K562 (cell line): Measurements from ENCODE around the gene ZDHHC6. TPM values are rescaled to one million over a fixed set of nuclear protein-coding genes. Genes with fewer than 3 reads are reported as not detected.

ENCODE experiments used
- ATAC-seq: fragments of 200-7000 bp; cut with Tn5 transposase; 3 replicates; pipeline ENCODE4 v1.9.1; 2020; ENCODE audit warnings: moderate library complexity
- BruUV-seq: library from RNA; stranded (reverse); fragments of 400-500 nt; replicated peaks from 2 replicates; lab custom pipeline; 2021; lab: Mats Ljungman, UMichigan
- CTCF ChIA-PET: fragments of 300-600 bp; formaldehyde crosslinking; extraction: SDS; loops from one replicate; lab custom pipeline; 2021; ENCODE audit warnings: low intra/inter-chr PET ratio; lab: Yijun Ruan, JAX
- POLR2A ChIA-PET: fragments of 300-600, 350-650 bp; sonication (Branson Sonifier 250); formaldehyde crosslinking; extraction: SDS; loops from one replicate; lab custom pipeline; 2021; ENCODE audit warnings: antibody characterized with exemption, inconsistent platforms; lab: Yijun Ruan, JAX
- DNase-seq, 4 experiments: peaks; one replicate each; pipeline versions ENCODE4 v3.0.0 to v3.0.0-alpha.2; 2011 to 2018; ENCODE audit warnings: low spot score in 3 of 4, mixed read lengths in 3 of 4; ENCODE audit errors: extremely low read depth in 1 of 4
- FAIRE-seq: peaks from 2 replicates; lab custom pipeline; 2011; peaks lifted over from hg19 to GRCh38; lab: Jason Lieb, UNC
- H2AFZ ChIP-seq: 2 replicates; pipeline ENCODE4 v1.6.0; 2011; ENCODE audit warnings: low read depth, low read length, control low read depth, inconsistent platforms
- H3K27ac ChIP-seq: fragments of 200-600 bp; 3 replicates; pipeline ENCODE4 v1.8.0; 2011; ENCODE audit warnings: low read depth, mild to moderate bottlenecking, control low read depth, inconsistent platforms, low read length, moderate library complexity, mixed read lengths; ENCODE audit errors: extremely low read depth
- H3K27me3 ChIP-seq, 2 experiments: fragments of 300-600 bp in 1 of 2; 2 replicates in 1 of 2; 3 replicates in 1 of 2; pipeline versions ENCODE4 v1.6.0 to v1.8.0; 2011; ENCODE audit warnings: inconsistent platforms in 2 of 2, low read length in 2 of 2, mild to moderate bottlenecking in 1 of 2, mixed read lengths in 1 of 2, moderate library complexity in 1 of 2; ENCODE audit not compliant: control insufficient read depth in 2 of 2, insufficient read depth in 2 of 2
- H3K36me3 ChIP-seq: fragments of 300-600 bp; 3 replicates; pipeline ENCODE4 v1.8.0; 2011; ENCODE audit warnings: mild to moderate bottlenecking, low read length, inconsistent platforms; ENCODE audit not compliant: control insufficient read depth, insufficient read depth
- H3K4me1 ChIP-seq, 2 experiments: fragments of 200-600 bp in 1 of 2; replicated peaks in 1 of 2; 2 replicates in 1 of 2; 3 replicates in 1 of 2; pipeline versions ENCODE4 v1.5.1 to v1.8.0; 2011; ENCODE audit warnings: inconsistent platforms in 2 of 2, low read length in 2 of 2, mild to moderate bottlenecking in 1 of 2, mixed read lengths in 1 of 2, moderate library complexity in 1 of 2; ENCODE audit not compliant: control insufficient read depth in 2 of 2, insufficient read depth in 2 of 2
- H3K4me2 ChIP-seq: 2 replicates; pipeline ENCODE4 v1.6.1; 2011; ENCODE audit warnings: low read length, control low read depth, inconsistent platforms, mixed read lengths; ENCODE audit not compliant: insufficient read depth
- H3K4me3 ChIP-seq: fragments of 200-600 bp; sonication (generic), shearing (Covaris generic); 2 replicates; pipeline ENCODE4 v1.5.1; 2016; ENCODE audit warnings: control low read depth, inconsistent platforms
- H3K79me2 ChIP-seq: fragments of 200-600 bp; 3 replicates; pipeline ENCODE4 v1.8.0; 2011; ENCODE audit warnings: low read length, inconsistent platforms; ENCODE audit not compliant: control insufficient read depth, insufficient read depth
- H3K9ac ChIP-seq, 2 experiments: 2 replicates each; pipeline versions ENCODE4 v1.6.0 to v1.6.1; 2011; ENCODE audit warnings: low read depth in 2 of 2, low read length in 2 of 2, control low read depth in 1 of 2, inconsistent platforms in 1 of 2, mild to moderate bottlenecking in 1 of 2, mixed read lengths in 1 of 2; ENCODE audit not compliant: insufficient read depth in 1 of 2
- H3K9me1 ChIP-seq: one replicate; pipeline ENCODE4 v1.6.0; 2011; ENCODE audit warnings: inconsistent platforms, mild to moderate bottlenecking, low read length, moderate library complexity; ENCODE audit not compliant: control insufficient read depth, insufficient read depth
- H3K9me3 ChIP-seq: replicated peaks from 2 replicates; pipeline ENCODE4 v1.5.1; 2011; ENCODE audit warnings: low read depth, low read length, inconsistent platforms; ENCODE audit not compliant: control insufficient read depth, insufficient read depth
- H4K20me1 ChIP-seq: replicated peaks from 2 replicates; pipeline ENCODE4 v1.6.1; 2011; ENCODE audit warnings: low read length, inconsistent platforms, mixed read lengths; ENCODE audit not compliant: control insufficient read depth, insufficient read depth
- KAT2B ChIP-seq: IDR thresholded peaks from one replicate; pipeline ENCODE4 v1.6.1; 2012; ENCODE audit warnings: low read depth, mild to moderate bottlenecking, control low read depth, inconsistent platforms, low read length, moderate library complexity
- KAT8 ChIP-seq: fragments of 450-650 bp; IDR thresholded peaks from 2 replicates; pipeline ENCODE4 v1.6.1; 2016; ENCODE audit warnings: low read depth, mild to moderate bottlenecking
- NFE2 ChIP-seq: IDR thresholded peaks from 2 replicates; pipeline ENCODE4 v1.6.1; 2014; ENCODE audit warnings: antibody characterized with exemption, low read depth
- RB1 ChIP-seq: fragments of 450-650 bp; IDR thresholded peaks from 2 replicates; pipeline ENCODE4 v1.6.1; 2017; ENCODE audit warnings: low read depth, mild to moderate bottlenecking
- SIRT6 ChIP-seq: IDR thresholded peaks from one replicate; pipeline ENCODE4 v1.6.1; 2012; ENCODE audit warnings: low read depth, mild to moderate bottlenecking, control low read depth, inconsistent platforms, low read length, moderate library complexity
- SMAD2 ChIP-seq: fragments of 150-350 bp; IDR thresholded peaks from 2 replicates; pipeline ENCODE4 v1.6.1; 2014; ENCODE audit warnings: low read depth, mild to moderate bottlenecking, low read length
- SMAD4 ChIP-seq: fragments of 250-450 bp; sonication (Bioruptor Pico); conservative IDR thresholded peaks from 2 replicates; pipeline ENCODE4 v1.8.0; 2021; ENCODE audit warnings: inconsistent platforms, mild to moderate bottlenecking, moderate library complexity
- SRSF7 ChIP-seq: fragments of 200-400 bp; formaldehyde crosslinking; optimal IDR thresholded peaks from 2 replicates; pipeline ENCODE3; 2017; ENCODE audit warnings: mild to moderate bottlenecking, low read depth, low read length
- ZNF398 ChIP-seq: fragments of 250-450 bp; sonication (Bioruptor Pico); IDR thresholded peaks from 2 replicates; pipeline ENCODE4 v1.8.0; 2021; ENCODE audit warnings: moderate library complexity, mild to moderate bottlenecking, inconsistent platforms
- ZNF449 ChIP-seq: fragments of 250-450 bp; sonication (Bioruptor Pico); IDR thresholded peaks from 2 replicates; pipeline ENCODE4 v1.8.0; 2022; ENCODE audit warnings: moderate library complexity, mild to moderate bottlenecking, inconsistent platforms
- ZNF644 ChIP-seq: fragments of 200-800 bp; sonication (Bioruptor generic); IDR thresholded peaks from 2 replicates; pipeline ENCODE4 v1.6.1; 2016; ENCODE audit warnings: low read depth, missing genetic modification characterization, missing compliant biosample characterization
- ZNF699 ChIP-seq: fragments of 250-450 bp; sonication (Bioruptor Pico); IDR thresholded peaks from 2 replicates; pipeline ENCODE4 v1.8.0; 2021; ENCODE audit warnings: mild to moderate bottlenecking, moderate library complexity; ENCODE audit not compliant: insufficient replicate concordance
- ZNF75A ChIP-seq: fragments of 450-650 bp; formaldehyde crosslinking; IDR thresholded peaks from 2 replicates; pipeline ENCODE4 v1.4.0; 2020; ENCODE audit warnings: mild to moderate bottlenecking
- WGBS: fragments of 100-300 bp; shearing (Covaris generic); methylation state at CpG from one replicate; pipeline ENCODE4 v1.1.6; 2016; ENCODE audit warnings: low coverage, mixed read lengths; ENCODE audit not compliant: insufficient coverage; ENCODE audit errors: missing lambda C conversion rate; 5-methylcytosine and 5-hydroxymethylcytosine counted together
- in situ Hi-C: fragments of 300-500 bp; cut with MboI; formaldehyde crosslinking; loops from 4 replicates; pipeline ENCODE4 v1.15.0; 2018; ENCODE audit warnings: inconsistent platforms, mixed read lengths
- intact Hi-C: fragments of 100-400 bp; cut with micrococcal nuclease; formaldehyde crosslinking; loops from 2 replicates; pipeline ENCODE4 v1.14.2; 2022
- polyA plus RNA-seq, 8 experiments: library from polyadenylated mRNA; depleted of rRNA in 4 of 8; stranded (reverse) in 5 of 8; unstranded in 3 of 8; fragments of >200 nt; fragmentation: Nextera tagmentation in 2 of 8; fragmentation: Illumina TruSeq in 1 of 8; extraction: Ambion mirVana in 2 of 8; extraction: Trizol in 1 of 8; gene quantifications; 2 replicates each; pipeline versions ENCODE4 v1.2.1 to v1.2.3, GENCODE V29; 2011 to 2014; ENCODE audit warnings: inconsistent platforms in 1 of 8, missing spikeins in 1 of 8
- total RNA-seq, 7 experiments: library from RNA; depleted of rRNA in 6 of 7; stranded (reverse); fragments of >200 nt in 6 of 7; fragmentation: Illumina TruSeq in 2 of 7; extraction: Trizol in 2 of 7; gene quantifications; 2 replicates each; pipeline versions ENCODE4 v1.2.1 to v1.2.3, GENCODE V29; 2011 to 2021; ENCODE audit warnings: low replicate concordance in 1 of 7
- TF ChIP-seq, protein P1 (sequence below): fragments of 250-450 bp; sonication (Bioruptor Pico); IDR thresholded peaks from 2 replicates; pipeline ENCODE4 v1.5.1; 2021; ENCODE audit warnings: mild to moderate bottlenecking
- TF ChIP-seq, protein P2 (sequence below), 3 experiments: fragments of 200-800 bp in 1 of 3; fragments of 250-450 bp in 1 of 3; fragments of 450-650 bp in 1 of 3; sonication (Bioruptor Pico) in 1 of 3; sonication (Bioruptor generic) in 1 of 3; formaldehyde crosslinking in 1 of 3; IDR thresholded peaks; 2 replicates each; pipeline versions ENCODE4 v1.6.1 to v1.8.0; 2016 to 2022; ENCODE audit warnings: mild to moderate bottlenecking in 2 of 3, missing genetic modification characterization in 2 of 3, missing compliant biosample characterization in 1 of 3, moderate library complexity in 1 of 3

ZDHHC6 gene
- total and polyA plus RNA-seq, 9 of the 15 experiments (the other 6 are each of a cell fraction or from before 2014, with no cell fraction given) = 13.6 to 30.5 (median 21.5) TPM

DNA sequence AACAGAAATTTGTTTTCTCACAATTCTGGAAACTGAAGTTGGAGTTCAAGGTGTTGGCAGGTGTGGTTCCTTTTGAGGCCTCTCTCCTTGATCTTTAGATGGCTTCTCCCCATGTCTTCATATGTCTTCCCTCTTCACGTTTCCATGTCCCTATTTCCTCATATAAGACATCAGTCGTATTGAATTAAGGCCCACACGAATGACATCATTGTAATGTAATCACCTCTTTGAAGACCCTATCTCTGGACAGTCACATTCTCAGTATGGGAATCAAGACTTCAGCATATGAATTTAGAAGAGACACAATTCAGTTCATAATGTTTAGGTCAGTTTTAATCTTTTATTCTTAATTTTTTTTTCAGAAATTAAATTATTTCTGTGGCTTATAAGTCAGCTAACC is 20.1 kb upstream of the ZDHHC6 start:
- intact Hi-C loops = no loop called here
- POLR2A ChIA-PET = no interaction called here
- Histone ChIP-seq H3K4me1 (no peaks in the 10 kb centered on the region), H3K9me1 (no peaks in the 10 kb centered on the region), H2AFZ (no peak overlapping the region), H3K27ac (no peak overlapping the region), H3K27me3 (no peaks in the 10 kb centered on the region), H3K36me3 (peaks cover 22% of the 10 kb centered on the region; the same call in 2 of the 3 replicates), H3K9me3 (no peaks in the 10 kb centered on the region), H3K9ac (no peak overlapping the region), H3K4me3 (no peak overlapping the region), H3K4me2 (no peak overlapping the region), H3K79me2 (no peaks in the 10 kb centered on the region), H4K20me1 (no peaks in the 10 kb centered on the region)
- FAIRE-seq (no peak), DNase-seq (no peak), ATAC-seq (no peak)
- CTCF ChIA-PET = no interaction called here
- no TSS peak for BruUV-seq
- WGBS = 83% methylated on average over 3 of the region's 3 CpGs
- in situ Hi-C loops = no loop called here
- TF ChIP-seq SMAD2 (no peak), ZNF75A (CRISPR knock-in tag) (no peak), ZNF398 (CRISPR knock-in tag) (no peak), RB1 (no peak), ZNF699 (no peak), ZNF644 (no peak), KAT2B (no peak), NFE2 (no peak), SIRT6 (no peak), SMAD4 (no peak), ZNF449 (CRISPR knock-in tag) (no peak), SRSF7 (no peak), KAT8 (no peak)
- TF ChIP-seq, protein P1, sequence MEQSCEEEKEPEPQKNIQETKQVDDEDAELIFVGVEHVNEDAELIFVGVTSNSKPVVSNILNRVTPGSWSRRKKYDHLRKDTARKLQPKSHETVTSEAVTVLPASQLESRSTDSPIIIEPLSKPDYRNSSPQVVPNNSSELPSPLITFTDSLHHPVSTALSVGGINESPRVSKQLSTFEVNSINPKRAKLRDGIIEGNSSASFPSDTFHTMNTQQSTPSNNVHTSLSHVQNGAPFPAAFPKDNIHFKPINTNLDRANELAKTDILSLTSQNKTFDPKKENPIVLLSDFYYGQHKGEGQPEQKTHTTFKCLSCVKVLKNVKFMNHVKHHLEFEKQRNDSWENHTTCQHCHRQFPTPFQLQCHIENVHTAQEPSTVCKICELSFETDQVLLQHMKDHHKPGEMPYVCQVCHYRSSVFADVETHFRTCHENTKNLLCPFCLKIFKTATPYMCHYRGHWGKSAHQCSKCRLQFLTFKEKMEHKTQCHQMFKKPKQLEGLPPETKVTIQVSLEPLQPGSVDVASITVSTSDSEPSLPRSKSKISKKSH (CRISPR knock-in tag) = no peak
- TF ChIP-seq, protein P2, sequence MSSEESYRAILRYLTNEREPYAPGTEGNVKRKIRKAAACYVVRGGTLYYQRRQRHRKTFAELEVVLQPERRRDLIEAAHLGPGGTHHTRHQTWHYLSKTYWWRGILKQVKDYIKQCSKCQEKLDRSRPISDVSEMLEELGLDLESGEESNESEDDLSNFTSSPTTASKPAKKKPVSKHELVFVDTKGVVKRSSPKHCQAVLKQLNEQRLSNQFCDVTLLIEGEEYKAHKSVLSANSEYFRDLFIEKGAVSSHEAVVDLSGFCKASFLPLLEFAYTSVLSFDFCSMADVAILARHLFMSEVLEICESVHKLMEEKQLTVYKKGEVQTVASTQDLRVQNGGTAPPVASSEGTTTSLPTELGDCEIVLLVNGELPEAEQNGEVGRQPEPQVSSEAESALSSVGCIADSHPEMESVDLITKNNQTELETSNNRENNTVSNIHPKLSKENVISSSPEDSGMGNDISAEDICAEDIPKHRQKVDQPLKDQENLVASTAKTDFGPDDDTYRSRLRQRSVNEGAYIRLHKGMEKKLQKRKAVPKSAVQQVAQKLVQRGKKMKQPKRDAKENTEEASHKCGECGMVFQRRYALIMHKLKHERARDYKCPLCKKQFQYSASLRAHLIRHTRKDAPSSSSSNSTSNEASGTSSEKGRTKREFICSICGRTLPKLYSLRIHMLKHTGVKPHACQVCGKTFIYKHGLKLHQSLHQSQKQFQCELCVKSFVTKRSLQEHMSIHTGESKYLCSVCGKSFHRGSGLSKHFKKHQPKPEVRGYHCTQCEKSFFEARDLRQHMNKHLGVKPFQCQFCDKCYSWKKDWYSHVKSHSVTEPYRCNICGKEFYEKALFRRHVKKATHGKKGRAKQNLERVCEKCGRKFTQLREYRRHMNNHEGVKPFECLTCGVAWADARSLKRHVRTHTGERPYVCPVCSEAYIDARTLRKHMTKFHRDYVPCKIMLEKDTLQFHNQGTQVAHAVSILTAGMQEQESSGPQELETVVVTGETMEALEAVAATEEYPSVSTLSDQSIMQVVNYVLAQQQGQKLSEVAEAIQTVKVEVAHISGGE (CRISPR knock-in tag; IDR thresholded peaks at IDR 0.05) = no peak
